K562 (cell line): Measurements from ENCODE around the gene VSTM5. TPM values are rescaled to one million over a fixed set of nuclear protein-coding genes. Genes with fewer than 3 reads are reported as not detected.

Source experiments
- ATAC-seq: fragments of 200-7000 bp; cut with Tn5 transposase; 3 replicates; pipeline ENCODE4 v1.9.1; 2020; ENCODE audit warnings: moderate library complexity
- BruUV-seq: library from RNA; stranded (reverse); fragments of 400-500 nt; replicated peaks from 2 replicates; lab custom pipeline; 2021; lab: Mats Ljungman, UMichigan
- CTCF ChIA-PET: fragments of 300-600 bp; formaldehyde crosslinking; extraction: SDS; loops from one replicate; lab custom pipeline; 2021; ENCODE audit warnings: low intra/inter-chr PET ratio; lab: Yijun Ruan, JAX
- POLR2A ChIA-PET: fragments of 300-600, 350-650 bp; sonication (Branson Sonifier 250); formaldehyde crosslinking; extraction: SDS; loops from one replicate; lab custom pipeline; 2021; ENCODE audit warnings: antibody characterized with exemption, inconsistent platforms; lab: Yijun Ruan, JAX
- DNase-seq, 4 experiments: peaks; one replicate each; pipeline versions ENCODE4 v3.0.0 to v3.0.0-alpha.2; 2011 to 2018; ENCODE audit warnings: low spot score in 3 of 4, mixed read lengths in 3 of 4; ENCODE audit errors: extremely low read depth in 1 of 4
- FAIRE-seq: peaks from 2 replicates; lab custom pipeline; 2011; peaks lifted over from hg19 to GRCh38; lab: Jason Lieb, UNC
- H2AFZ ChIP-seq: 2 replicates; pipeline ENCODE4 v1.6.0; 2011; ENCODE audit warnings: low read depth, low read length, control low read depth, inconsistent platforms
- H3K27ac ChIP-seq: fragments of 200-600 bp; 3 replicates; pipeline ENCODE4 v1.8.0; 2011; ENCODE audit warnings: low read depth, mild to moderate bottlenecking, control low read depth, inconsistent platforms, low read length, moderate library complexity, mixed read lengths; ENCODE audit errors: extremely low read depth
- H3K27me3 ChIP-seq, 2 experiments: fragments of 300-600 bp in 1 of 2; 2 replicates in 1 of 2; 3 replicates in 1 of 2; pipeline versions ENCODE4 v1.6.0 to v1.8.0; 2011; ENCODE audit warnings: inconsistent platforms in 2 of 2, low read length in 2 of 2, mild to moderate bottlenecking in 1 of 2, mixed read lengths in 1 of 2, moderate library complexity in 1 of 2; ENCODE audit not compliant: control insufficient read depth in 2 of 2, insufficient read depth in 2 of 2
- H3K36me3 ChIP-seq: fragments of 300-600 bp; 3 replicates; pipeline ENCODE4 v1.8.0; 2011; ENCODE audit warnings: mild to moderate bottlenecking, low read length, inconsistent platforms; ENCODE audit not compliant: control insufficient read depth, insufficient read depth
- H3K4me1 ChIP-seq, 2 experiments: fragments of 200-600 bp in 1 of 2; replicated peaks in 1 of 2; 2 replicates in 1 of 2; 3 replicates in 1 of 2; pipeline versions ENCODE4 v1.5.1 to v1.8.0; 2011; ENCODE audit warnings: inconsistent platforms in 2 of 2, low read length in 2 of 2, mild to moderate bottlenecking in 1 of 2, mixed read lengths in 1 of 2, moderate library complexity in 1 of 2; ENCODE audit not compliant: control insufficient read depth in 2 of 2, insufficient read depth in 2 of 2
- H3K4me2 ChIP-seq: 2 replicates; pipeline ENCODE4 v1.6.1; 2011; ENCODE audit warnings: low read length, control low read depth, inconsistent platforms, mixed read lengths; ENCODE audit not compliant: insufficient read depth
- H3K4me3 ChIP-seq: fragments of 200-600 bp; sonication (generic), shearing (Covaris generic); 2 replicates; pipeline ENCODE4 v1.5.1; 2016; ENCODE audit warnings: control low read depth, inconsistent platforms
- H3K79me2 ChIP-seq: fragments of 200-600 bp; 3 replicates; pipeline ENCODE4 v1.8.0; 2011; ENCODE audit warnings: low read length, inconsistent platforms; ENCODE audit not compliant: control insufficient read depth, insufficient read depth
- H3K9ac ChIP-seq, 2 experiments: 2 replicates each; pipeline versions ENCODE4 v1.6.0 to v1.6.1; 2011; ENCODE audit warnings: low read depth in 2 of 2, low read length in 2 of 2, control low read depth in 1 of 2, inconsistent platforms in 1 of 2, mild to moderate bottlenecking in 1 of 2, mixed read lengths in 1 of 2; ENCODE audit not compliant: insufficient read depth in 1 of 2
- H3K9me1 ChIP-seq: one replicate; pipeline ENCODE4 v1.6.0; 2011; ENCODE audit warnings: inconsistent platforms, mild to moderate bottlenecking, low read length, moderate library complexity; ENCODE audit not compliant: control insufficient read depth, insufficient read depth
- H3K9me3 ChIP-seq: replicated peaks from 2 replicates; pipeline ENCODE4 v1.5.1; 2011; ENCODE audit warnings: low read depth, low read length, inconsistent platforms; ENCODE audit not compliant: control insufficient read depth, insufficient read depth
- H4K20me1 ChIP-seq: replicated peaks from 2 replicates; pipeline ENCODE4 v1.6.1; 2011; ENCODE audit warnings: low read length, inconsistent platforms, mixed read lengths; ENCODE audit not compliant: control insufficient read depth, insufficient read depth
- ATF1 ChIP-seq, 2 experiments: fragments of 450-650 bp in 1 of 2; IDR thresholded peaks; 2 replicates each; pipeline ENCODE4 v1.6.1; 2016; ENCODE audit warnings: missing compliant biosample characterization in 1 of 2, missing genetic modification characterization in 1 of 2
- CEBPB ChIP-seq: fragments of 450-650 bp; IDR thresholded peaks from 2 replicates; pipeline ENCODE4 v1.6.1; 2016; ENCODE audit warnings: missing genetic modification characterization, missing compliant biosample characterization
- ERF ChIP-seq: fragments of 450-650 bp; formaldehyde crosslinking; IDR thresholded peaks from 2 replicates; pipeline ENCODE4 v1.4.0; 2020; ENCODE audit warnings: mild to moderate bottlenecking, mixed read lengths
- ESRRA ChIP-seq: fragments of 450-650 bp; IDR thresholded peaks from 2 replicates; pipeline ENCODE4 v1.6.1; 2014; ENCODE audit warnings: low read depth, mild to moderate bottlenecking, moderate library complexity, borderline replicate concordance
- NFRKB ChIP-seq: fragments of 450-650 bp; IDR thresholded peaks from 2 replicates; pipeline ENCODE4 v1.6.1; 2016; ENCODE audit warnings: low read depth
- PML ChIP-seq: IDR thresholded peaks from 2 replicates; pipeline ENCODE4 v1.6.1; 2012; ENCODE audit warnings: low read length, inconsistent platforms
- RBFOX2 ChIP-seq: fragments of 200-400 bp; formaldehyde crosslinking; IDR thresholded peaks from 2 replicates; pipeline ENCODE4 v1.6.1; 2017; ENCODE audit warnings: low read depth, mild to moderate bottlenecking, low read length, moderate library complexity
- STAT5B ChIP-seq: fragments of 250-450 bp; sonication (Bioruptor Pico); IDR thresholded peaks from 2 replicates; pipeline ENCODE4 v1.8.0; 2021; ENCODE audit warnings: mild to moderate bottlenecking, inconsistent platforms
- TFAM ChIP-seq: fragments of 250-450 bp; sonication (Bioruptor Pico); conservative IDR thresholded peaks from 2 replicates; pipeline ENCODE4 v1.5.0; 2021; ENCODE audit warnings: mild to moderate bottlenecking, moderate library complexity
- ZEB2 ChIP-seq: fragments of 450-650 bp; IDR thresholded peaks from 2 replicates; pipeline ENCODE4 v1.6.1; 2016
- WGBS: fragments of 100-300 bp; shearing (Covaris generic); methylation state at CpG from one replicate; pipeline ENCODE4 v1.1.6; 2016; ENCODE audit warnings: low coverage, mixed read lengths; ENCODE audit not compliant: insufficient coverage; ENCODE audit errors: missing lambda C conversion rate; 5-methylcytosine and 5-hydroxymethylcytosine counted together
- in situ Hi-C: fragments of 300-500 bp; cut with MboI; formaldehyde crosslinking; loops from 4 replicates; pipeline ENCODE4 v1.15.0; 2018; ENCODE audit warnings: inconsistent platforms, mixed read lengths
- intact Hi-C: fragments of 100-400 bp; cut with micrococcal nuclease; formaldehyde crosslinking; loops from 2 replicates; pipeline ENCODE4 v1.14.2; 2022
- polyA plus RNA-seq, 8 experiments: library from polyadenylated mRNA; depleted of rRNA in 4 of 8; stranded (reverse) in 5 of 8; unstranded in 3 of 8; fragments of >200 nt; fragmentation: Nextera tagmentation in 2 of 8; fragmentation: Illumina TruSeq in 1 of 8; extraction: Ambion mirVana in 2 of 8; extraction: Trizol in 1 of 8; gene quantifications; 2 replicates each; pipeline versions ENCODE4 v1.2.1 to v1.2.3, GENCODE V29; 2011 to 2014; ENCODE audit warnings: inconsistent platforms in 1 of 8, missing spikeins in 1 of 8
- total RNA-seq, 7 experiments: library from RNA; depleted of rRNA in 6 of 7; stranded (reverse); fragments of >200 nt in 6 of 7; fragmentation: Illumina TruSeq in 2 of 7; extraction: Trizol in 2 of 7; gene quantifications; 2 replicates each; pipeline versions ENCODE4 v1.2.1 to v1.2.3, GENCODE V29; 2011 to 2021; ENCODE audit warnings: low replicate concordance in 1 of 7
- TF ChIP-seq, protein P1 (sequence below): fragments of 250-450 bp; sonication (Bioruptor Pico); IDR thresholded peaks from 2 replicates; pipeline ENCODE4 v1.4.0; 2020; ENCODE audit warnings: mild to moderate bottlenecking, moderate library complexity
- TF ChIP-seq, protein P2 (sequence below): IDR thresholded peaks from 2 replicates; pipeline ENCODE4 v1.6.1; 2016; ENCODE audit warnings: missing genetic modification characterization, missing compliant biosample characterization
- TF ChIP-seq, protein P3 (sequence below), 3 experiments: fragments of 200-800 bp in 1 of 3; fragments of 250-450 bp in 1 of 3; fragments of 450-650 bp in 1 of 3; sonication (Bioruptor Pico) in 1 of 3; sonication (Bioruptor generic) in 1 of 3; formaldehyde crosslinking in 1 of 3; IDR thresholded peaks; 2 replicates each; pipeline versions ENCODE4 v1.6.1 to v1.8.0; 2016 to 2022; ENCODE audit warnings: mild to moderate bottlenecking in 2 of 3, missing genetic modification characterization in 2 of 3, missing compliant biosample characterization in 1 of 3, moderate library complexity in 1 of 3

VSTM5 gene
- total and polyA plus RNA-seq, 9 of the 15 experiments (the other 6 are each of a cell fraction or from before 2014, with no cell fraction given), result 0.01 TPM; not detected in 8

DNA sequence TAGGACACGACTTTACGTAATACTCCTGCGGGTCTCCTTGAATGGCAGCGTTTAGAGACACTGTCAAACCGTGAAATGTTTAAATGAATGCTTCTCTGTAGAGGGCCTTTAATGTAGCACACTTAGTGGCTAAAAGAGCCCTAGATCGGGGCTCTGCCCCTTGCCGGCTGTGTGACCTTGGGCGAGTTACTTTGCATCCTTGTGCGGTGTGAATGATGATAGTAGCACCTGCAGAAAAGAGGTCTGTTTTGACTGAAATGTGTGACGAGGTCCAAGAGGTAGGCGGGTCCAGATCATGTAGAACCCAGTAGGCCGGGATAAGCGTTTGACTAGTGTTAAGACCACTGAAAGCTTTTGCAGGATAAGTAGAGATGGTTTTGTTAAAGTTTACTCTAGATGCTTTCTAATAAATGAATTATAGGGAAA is 65.5 kb downstream of the VSTM5 start:
- H3K9me1 ChIP-seq, result no peaks in the 10 kb centered on the region
- peaks cover 10% of the 10 kb centered on the region for H4K20me1 ChIP-seq
- peak; percentile 23 for ATAC-seq
- WGBS, result 0% methylated on average over 13 of the region's 13 CpGs
- H2AFZ ChIP-seq, result peak overlapping the region; percentile 97
- peaks cover 40% of the 10 kb centered on the region for H3K36me3 ChIP-seq
- ChIA-PET POLR2A (interaction anchor here (0.6 to 1.1 kb wide), 3 partner anchors 28 to 45 kb away, joined by 5 to 8 read pairs (median 7); partner anchors contain the start of genes C11orf54 and TAF1D), CTCF (no interaction called here)
- in situ Hi-C loops, result no loop called here
- H3K9ac ChIP-seq, result peak overlapping the region; percentile 95 to 98
- peaks cover 4 to 14% of the 10 kb centered on the region in 2 experiments for H3K4me1 ChIP-seq
- no peaks in the 10 kb centered on the region for H3K9me3 ChIP-seq
- no TSS peak for BruUV-seq
- peak overlapping the region; percentile 99 for H3K4me2 ChIP-seq
- no peaks in the 10 kb centered on the region for H3K27me3 ChIP-seq
- DNase-seq, result peak in 2 of 4 experiments; percentile 16 to 23
- intact Hi-C loops, result loop anchor here (1.0 to 2.0 kb wide), 2 partner anchors 44 to 124 kb away; partner anchors contain the start of genes C11orf54, CEP295 and TAF1D
- H3K4me3 ChIP-seq, result peak overlapping the region; percentile 98
- peaks cover 67% of the 10 kb centered on the region for H3K79me2 ChIP-seq
- no peak for FAIRE-seq
- H3K27ac ChIP-seq, result peak overlapping the region; percentile 92
- TF ChIP-seq, protein P1, sequence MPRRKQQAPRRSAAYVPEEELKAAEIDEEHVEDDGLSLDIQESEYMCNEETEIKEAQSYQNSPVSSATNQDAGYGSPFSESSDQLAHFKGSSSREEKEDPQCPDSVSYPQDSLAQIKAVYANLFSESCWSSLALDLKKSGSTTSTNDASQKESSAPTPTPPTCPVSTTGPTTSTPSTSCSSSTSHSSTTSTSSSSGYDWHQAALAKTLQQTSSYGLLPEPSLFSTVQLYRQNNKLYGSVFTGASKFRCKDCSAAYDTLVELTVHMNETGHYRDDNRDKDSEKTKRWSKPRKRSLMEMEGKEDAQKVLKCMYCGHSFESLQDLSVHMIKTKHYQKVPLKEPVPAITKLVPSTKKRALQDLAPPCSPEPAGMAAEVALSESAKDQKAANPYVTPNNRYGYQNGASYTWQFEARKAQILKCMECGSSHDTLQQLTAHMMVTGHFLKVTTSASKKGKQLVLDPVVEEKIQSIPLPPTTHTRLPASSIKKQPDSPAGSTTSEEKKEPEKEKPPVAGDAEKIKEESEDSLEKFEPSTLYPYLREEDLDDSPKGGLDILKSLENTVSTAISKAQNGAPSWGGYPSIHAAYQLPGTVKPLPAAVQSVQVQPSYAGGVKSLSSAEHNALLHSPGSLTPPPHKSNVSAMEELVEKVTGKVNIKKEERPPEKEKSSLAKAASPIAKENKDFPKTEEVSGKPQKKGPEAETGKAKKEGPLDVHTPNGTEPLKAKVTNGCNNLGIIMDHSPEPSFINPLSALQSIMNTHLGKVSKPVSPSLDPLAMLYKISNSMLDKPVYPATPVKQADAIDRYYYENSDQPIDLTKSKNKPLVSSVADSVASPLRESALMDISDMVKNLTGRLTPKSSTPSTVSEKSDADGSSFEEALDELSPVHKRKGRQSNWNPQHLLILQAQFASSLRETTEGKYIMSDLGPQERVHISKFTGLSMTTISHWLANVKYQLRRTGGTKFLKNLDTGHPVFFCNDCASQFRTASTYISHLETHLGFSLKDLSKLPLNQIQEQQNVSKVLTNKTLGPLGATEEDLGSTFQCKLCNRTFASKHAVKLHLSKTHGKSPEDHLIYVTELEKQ (CRISPR knock-in tag), result no peak
- TF ChIP-seq CEBPB (tag), result peak; percentile 64
- TF ChIP-seq, protein P2, sequence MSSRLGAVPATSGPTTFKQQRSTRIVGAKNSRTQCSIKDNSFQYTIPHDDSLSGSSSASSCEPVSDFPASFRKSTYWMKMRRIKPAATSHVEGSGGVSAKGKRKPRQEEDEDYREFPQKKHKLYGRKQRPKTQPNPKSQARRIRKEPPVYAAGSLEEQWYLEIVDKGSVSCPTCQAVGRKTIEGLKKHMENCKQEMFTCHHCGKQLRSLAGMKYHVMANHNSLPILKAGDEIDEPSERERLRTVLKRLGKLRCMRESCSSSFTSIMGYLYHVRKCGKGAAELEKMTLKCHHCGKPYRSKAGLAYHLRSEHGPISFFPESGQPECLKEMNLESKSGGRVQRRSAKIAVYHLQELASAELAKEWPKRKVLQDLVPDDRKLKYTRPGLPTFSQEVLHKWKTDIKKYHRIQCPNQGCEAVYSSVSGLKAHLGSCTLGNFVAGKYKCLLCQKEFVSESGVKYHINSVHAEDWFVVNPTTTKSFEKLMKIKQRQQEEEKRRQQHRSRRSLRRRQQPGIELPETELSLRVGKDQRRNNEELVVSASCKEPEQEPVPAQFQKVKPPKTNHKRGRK (tag), result no peak
- TF ChIP-seq RBFOX2, result no peak
- no peak for TF ChIP-seq NFRKB
- TF ChIP-seq ERF, result no peak
- TF ChIP-seq STAT5B (CRISPR knock-in tag), result no peak
- no peak for TF ChIP-seq ATF1 (CRISPR knock-in tag; IDR thresholded peaks at IDR 0.05)
- TF ChIP-seq ATF1 (tag; IDR thresholded peaks at IDR 0.05), result peak; percentile 58
- 0 out of 2 replicates have a peak, but pooled peaks have one; percentile 38 for TF ChIP-seq ZEB2
- TF ChIP-seq, protein P3, sequence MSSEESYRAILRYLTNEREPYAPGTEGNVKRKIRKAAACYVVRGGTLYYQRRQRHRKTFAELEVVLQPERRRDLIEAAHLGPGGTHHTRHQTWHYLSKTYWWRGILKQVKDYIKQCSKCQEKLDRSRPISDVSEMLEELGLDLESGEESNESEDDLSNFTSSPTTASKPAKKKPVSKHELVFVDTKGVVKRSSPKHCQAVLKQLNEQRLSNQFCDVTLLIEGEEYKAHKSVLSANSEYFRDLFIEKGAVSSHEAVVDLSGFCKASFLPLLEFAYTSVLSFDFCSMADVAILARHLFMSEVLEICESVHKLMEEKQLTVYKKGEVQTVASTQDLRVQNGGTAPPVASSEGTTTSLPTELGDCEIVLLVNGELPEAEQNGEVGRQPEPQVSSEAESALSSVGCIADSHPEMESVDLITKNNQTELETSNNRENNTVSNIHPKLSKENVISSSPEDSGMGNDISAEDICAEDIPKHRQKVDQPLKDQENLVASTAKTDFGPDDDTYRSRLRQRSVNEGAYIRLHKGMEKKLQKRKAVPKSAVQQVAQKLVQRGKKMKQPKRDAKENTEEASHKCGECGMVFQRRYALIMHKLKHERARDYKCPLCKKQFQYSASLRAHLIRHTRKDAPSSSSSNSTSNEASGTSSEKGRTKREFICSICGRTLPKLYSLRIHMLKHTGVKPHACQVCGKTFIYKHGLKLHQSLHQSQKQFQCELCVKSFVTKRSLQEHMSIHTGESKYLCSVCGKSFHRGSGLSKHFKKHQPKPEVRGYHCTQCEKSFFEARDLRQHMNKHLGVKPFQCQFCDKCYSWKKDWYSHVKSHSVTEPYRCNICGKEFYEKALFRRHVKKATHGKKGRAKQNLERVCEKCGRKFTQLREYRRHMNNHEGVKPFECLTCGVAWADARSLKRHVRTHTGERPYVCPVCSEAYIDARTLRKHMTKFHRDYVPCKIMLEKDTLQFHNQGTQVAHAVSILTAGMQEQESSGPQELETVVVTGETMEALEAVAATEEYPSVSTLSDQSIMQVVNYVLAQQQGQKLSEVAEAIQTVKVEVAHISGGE (CRISPR knock-in tag; IDR thresholded peaks at IDR 0.05), result no peak
- TF ChIP-seq PML, result no peak
- peak; percentile 83 for TF ChIP-seq ESRRA
- TF ChIP-seq TFAM (CRISPR knock-in tag), result no peak
